GM12875 (cell line): ENCODE data around the gene VEGFC.

Experiments used
- H3K4me3 ChIP-seq: one replicate; pipeline ENCODE4 v1.5.1; 2011; ENCODE audit warnings: low read depth, low read length, control low read depth
- CTCF ChIP-seq: IDR thresholded peaks from 2 replicates; pipeline ENCODE4 v1.5.1; 2011; ENCODE audit warnings: low read depth, mild to moderate bottlenecking, control low read depth, inconsistent platforms, low read length, moderate library complexity, borderline replicate concordance; ENCODE audit not compliant: insufficient read depth

Gene VEGFC

GRCh38 chr4:176789955-176790354 is 2.8 kb downstream of the VEGFC start:
- peak; percentile 39; the same call in 1 of the 2 replicates for TF ChIP-seq CTCF
- no peak overlapping the region for H3K4me3 ChIP-seq

GRCh38 chr4:176788971-176789370 is 3.8 kb downstream of the VEGFC start:
- TF ChIP-seq CTCF = no peak
- H3K4me3 ChIP-seq = no peak overlapping the region

DNA sequence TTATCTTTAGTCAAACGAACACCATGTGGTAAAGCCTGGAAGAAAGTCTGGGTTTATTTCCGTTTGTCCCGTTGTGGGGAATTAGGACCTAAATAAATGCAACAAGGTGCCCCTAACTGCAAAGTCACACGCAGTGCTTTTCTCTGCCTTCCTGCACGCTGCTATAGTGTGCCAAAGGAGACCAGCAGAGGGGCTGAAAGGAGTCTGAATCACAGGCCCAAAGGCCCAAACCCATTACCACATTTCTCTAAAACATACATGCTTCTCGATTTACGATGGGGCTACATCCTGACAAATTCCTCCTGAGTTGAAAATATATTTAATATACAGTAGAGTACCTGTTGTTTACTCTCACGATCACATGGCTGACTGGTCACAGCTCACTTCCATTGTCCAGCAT is 4.5 kb downstream of the VEGFC start:
- H3K4me3 ChIP-seq = no peak overlapping the region

DNA sequence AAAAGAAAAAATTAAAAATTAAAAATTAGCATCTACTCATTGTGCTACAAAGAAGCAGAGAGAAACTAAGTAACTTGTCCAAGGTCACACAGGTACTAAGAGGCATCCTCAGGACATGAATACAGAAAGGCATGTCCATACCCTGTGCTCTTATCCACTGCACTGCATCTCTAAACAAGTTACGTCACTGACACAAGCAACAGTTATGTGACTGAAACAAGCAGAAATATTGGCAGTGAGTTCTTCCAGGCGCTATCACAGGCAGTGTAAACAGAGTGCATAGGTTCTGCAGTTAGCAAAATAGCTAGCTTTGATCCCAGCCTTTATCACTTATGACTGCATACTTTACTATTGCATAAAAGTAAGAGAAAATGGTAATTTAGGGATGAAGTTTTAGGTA is 7.9 kb downstream of the VEGFC start:
- H3K4me3 ChIP-seq = no peak overlapping the region
- TF ChIP-seq CTCF = no peak

More for the DNA sequence above, 4.5 kb downstream of the VEGFC start:
- TF ChIP-seq CTCF = no peak

- no peak for TF ChIP-seq CTCF
- H3K4me3 ChIP-seq = no peak overlapping the region
Observed at GRCh38 chr4:176782794-176783193, 9.9 kb downstream of the VEGFC start.

DNA sequence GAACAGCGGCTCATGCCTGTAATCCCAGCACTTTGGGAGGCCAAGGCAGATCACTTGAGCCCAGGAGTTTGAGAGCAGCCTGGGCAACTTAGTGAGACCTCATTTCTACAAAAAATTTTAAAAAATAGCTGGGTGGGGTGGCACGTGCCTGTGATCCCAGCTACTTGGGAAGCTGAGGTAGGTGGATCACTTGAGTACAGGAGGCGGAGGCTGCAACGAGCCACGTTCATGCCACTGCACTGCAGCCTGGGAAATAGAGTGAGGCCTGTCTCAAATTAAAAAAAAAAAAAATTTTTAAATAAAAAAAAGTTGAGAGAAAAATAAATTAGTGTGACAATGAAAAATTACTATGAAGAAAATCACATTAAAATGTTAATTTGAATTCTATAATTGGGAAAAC is 10.5 kb downstream of the VEGFC start:
- H3K4me3 ChIP-seq = no peak overlapping the region
- TF ChIP-seq CTCF = no peak

GRCh38 chr4:176781739-176782100 is 11.0 kb downstream of the VEGFC start:
- H3K4me3 ChIP-seq = no peak overlapping the region
- no peak for TF ChIP-seq CTCF
